ENCODE results near the gene ESCO1. TPM values are rescaled to one million over a fixed set of nuclear protein-coding genes. Genes with fewer than 3 reads are reported as not detected.

ESCO1 gene
- total RNA-seq, 1 experiment from 2014 or later, result 36.7 TPM

GRCh38 chr18:21638822-21639221 is 38.3 kb upstream of the ESCO1 start:
- H3K36me3 Mint-ChIP-seq (ENCODE audit: insufficient read depth in 1 of 3, low read depth in 3 of 3), result peaks cover 6 to 14% (median 11%) of the 10 kb centered on the region in 3 experiments; a peak in 6 of 7 replicates
- Histone ChIP-seq H3K9ac (ENCODE audit: extremely low read depth, insufficient read length, low read length) (no peak overlapping the region), H2BK12ac (ENCODE audit: insufficient read length, low read depth, low read length) (no peak overlapping the region), H2AK5ac (ENCODE audit: insufficient read length, low read length) (no peak overlapping the region), H3K18ac (ENCODE audit: insufficient read length, low read depth, low read length) (no peak overlapping the region), H3K4ac (ENCODE audit: low read depth, low read length) (no peak overlapping the region), H3K56ac (ENCODE audit: insufficient read length, low read depth, low read length) (no peak overlapping the region), H2BK5ac (ENCODE audit: insufficient read length, low read length) (no peak overlapping the region), H3K23me2 (ENCODE audit: insufficient read length, low read depth, low read length, poor library complexity, severe bottlenecking) (no peaks in the 10 kb centered on the region), H3K23ac (ENCODE audit: insufficient read length, low read depth, low read length) (no peak overlapping the region), H2AFZ (ENCODE audit: low read length) (no peak overlapping the region), H3K9me3 (ENCODE audit: control insufficient read depth, low read depth, low read length) (no peaks in the 10 kb centered on the region), H4K5ac (ENCODE audit: insufficient read length, low read depth, low read length) (no peak overlapping the region), H2BK15ac (ENCODE audit: low read depth, low read length) (no peak overlapping the region), H4K91ac (ENCODE audit: insufficient read length, low read depth, low read length) (no peak overlapping the region), H4K20me1 (ENCODE audit: control insufficient read depth, insufficient read depth, insufficient read length) (no peaks in the 10 kb centered on the region), H3T11ph (ENCODE audit: low read length) (no peak overlapping the region), H3K79me2 (ENCODE audit: insufficient read depth, low read length) (no peaks in the 10 kb centered on the region), H2BK20ac (ENCODE audit: low read depth, low read length, poor library complexity, severe bottlenecking) (no peak overlapping the region), H2BK120ac (ENCODE audit: low read depth, low read length, poor library complexity, severe bottlenecking) (no peak overlapping the region), H3K27me3 (ENCODE audit: insufficient read depth, low read length) (no peaks in the 10 kb centered on the region), H3K27ac (ENCODE audit: insufficient read length, low read depth, low read length) (no peak overlapping the region), H3K4me1 (ENCODE audit: insufficient read depth, low read length) (no peaks in the 10 kb centered on the region), H3K79me1 (ENCODE audit: insufficient read depth, low read depth, low read length, poor library complexity, severe bottlenecking) (no peaks in the 10 kb centered on the region), H3K4me2 (ENCODE audit: insufficient read depth, insufficient read length, low read length) (no peak overlapping the region), H3K14ac (ENCODE audit: insufficient read depth, low read length) (no peak overlapping the region), H4K8ac (replicated peaks; ENCODE audit: insufficient read length, low read depth, low read length) (no peak overlapping the region)
- no peaks in the 10 kb centered on the region for H3K27me3 Mint-ChIP-seq (ENCODE audit: low read depth)
- TF ChIP-seq CTCF (conservative IDR thresholded peaks at IDR 0.05), result no peak
- H3K4me1 Mint-ChIP-seq, result no peaks in the 10 kb centered on the region
- H3K4me3 Mint-ChIP-seq, result no peak overlapping the region
- WGBS (ENCODE audit: extremely low coverage, insufficient read length, low lambda C conversion rate), result no CpG with 5 or more reads among the region's 3 CpGs
- DNase-seq, result no peak
- no peaks in the 10 kb centered on the region; a peak in 1 of 5 replicates for H3K9me3 Mint-ChIP-seq
- no peak overlapping the region for H3K27ac Mint-ChIP-seq

Data from H9 (cell line).